ENCODE measurements around the gene XRCC1.

The XRCC1 gene

DNA sequence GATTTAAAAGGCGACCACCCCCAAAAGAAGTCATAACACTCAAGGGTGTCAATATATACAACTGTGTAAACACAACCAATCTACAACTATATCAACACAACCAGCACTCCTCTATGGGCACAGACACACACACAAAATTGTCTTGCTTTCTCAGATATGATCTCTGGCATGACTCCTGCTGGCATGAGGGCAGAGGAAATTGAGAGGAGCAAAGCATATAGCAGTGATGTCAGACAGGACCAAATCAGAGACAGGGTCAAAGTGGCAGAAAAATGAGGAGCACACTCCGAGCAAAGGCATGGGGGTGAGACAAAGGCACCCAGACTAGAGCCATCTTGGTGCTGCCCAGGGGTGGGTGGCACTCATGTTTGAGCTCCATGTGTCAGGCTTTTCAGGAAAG, 11.0 kb upstream of the XRCC1 start:
- in situ Hi-C loops (cut with MboI; ENCODE audit: low pct_unique_long_range_greater_than_20kb, low sequenced_read_pairs, unreplicated experiment): no loop called here
- DNase-seq (ENCODE audit: low spot score): no peak
- TF ChIP-seq, protein P1, sequence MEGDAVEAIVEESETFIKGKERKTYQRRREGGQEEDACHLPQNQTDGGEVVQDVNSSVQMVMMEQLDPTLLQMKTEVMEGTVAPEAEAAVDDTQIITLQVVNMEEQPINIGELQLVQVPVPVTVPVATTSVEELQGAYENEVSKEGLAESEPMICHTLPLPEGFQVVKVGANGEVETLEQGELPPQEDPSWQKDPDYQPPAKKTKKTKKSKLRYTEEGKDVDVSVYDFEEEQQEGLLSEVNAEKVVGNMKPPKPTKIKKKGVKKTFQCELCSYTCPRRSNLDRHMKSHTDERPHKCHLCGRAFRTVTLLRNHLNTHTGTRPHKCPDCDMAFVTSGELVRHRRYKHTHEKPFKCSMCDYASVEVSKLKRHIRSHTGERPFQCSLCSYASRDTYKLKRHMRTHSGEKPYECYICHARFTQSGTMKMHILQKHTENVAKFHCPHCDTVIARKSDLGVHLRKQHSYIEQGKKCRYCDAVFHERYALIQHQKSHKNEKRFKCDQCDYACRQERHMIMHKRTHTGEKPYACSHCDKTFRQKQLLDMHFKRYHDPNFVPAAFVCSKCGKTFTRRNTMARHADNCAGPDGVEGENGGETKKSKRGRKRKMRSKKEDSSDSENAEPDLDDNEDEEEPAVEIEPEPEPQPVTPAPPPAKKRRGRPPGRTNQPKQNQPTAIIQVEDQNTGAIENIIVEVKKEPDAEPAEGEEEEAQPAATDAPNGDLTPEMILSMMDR (IDR thresholded peaks at IDR 0.05; ENCODE audit: extremely low read depth, insufficient read depth, missing control alignments): no peak

DNA sequence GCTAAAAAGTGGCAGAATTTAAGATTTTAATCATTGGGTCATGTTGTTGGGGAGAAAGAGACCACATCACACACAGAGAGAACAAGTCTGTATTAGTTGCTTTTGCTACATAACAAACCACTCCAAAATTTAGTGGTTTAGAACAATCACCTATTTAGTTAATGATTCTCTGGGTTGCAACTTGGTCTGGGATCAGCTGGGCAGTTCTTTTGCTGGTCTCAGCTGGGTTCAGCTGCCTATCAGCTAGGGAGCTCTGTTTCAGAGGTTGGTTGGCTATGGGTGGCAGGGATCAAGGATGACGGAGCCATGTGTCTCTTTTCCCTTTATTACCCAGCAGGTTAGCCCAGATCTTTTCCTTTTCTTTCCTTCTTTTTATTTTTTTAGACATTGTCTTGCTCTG, 9.2 kb upstream of the XRCC1 start:
- TF ChIP-seq, protein P1 (IDR thresholded peaks at IDR 0.05; ENCODE audit: extremely low read depth, insufficient read depth, missing control alignments): no peak
- no peak for DNase-seq (ENCODE audit: low spot score)
- in situ Hi-C loops (cut with MboI; ENCODE audit: low pct_unique_long_range_greater_than_20kb, low sequenced_read_pairs, unreplicated experiment): no loop called here

GRCh38 chr19:43582495-43582894, 7.2 kb upstream of the XRCC1 start:
- TF ChIP-seq, protein P1 (IDR thresholded peaks at IDR 0.05; ENCODE audit: extremely low read depth, insufficient read depth, missing control alignments): no peak
- in situ Hi-C loops (cut with MboI; ENCODE audit: low pct_unique_long_range_greater_than_20kb, low sequenced_read_pairs, unreplicated experiment): no loop called here
- DNase-seq (ENCODE audit: low spot score): no peak

- no peak for DNase-seq (ENCODE audit: low spot score)
- in situ Hi-C loops (cut with MboI; ENCODE audit: low pct_unique_long_range_greater_than_20kb, low sequenced_read_pairs, unreplicated experiment): no loop called here
- TF ChIP-seq, protein P1 (IDR thresholded peaks at IDR 0.05; ENCODE audit: extremely low read depth, insufficient read depth, missing control alignments): no peak
These were observed 6.1 kb upstream of the XRCC1 start for GRCh38 chr19:43581467-43581866.

DNA sequence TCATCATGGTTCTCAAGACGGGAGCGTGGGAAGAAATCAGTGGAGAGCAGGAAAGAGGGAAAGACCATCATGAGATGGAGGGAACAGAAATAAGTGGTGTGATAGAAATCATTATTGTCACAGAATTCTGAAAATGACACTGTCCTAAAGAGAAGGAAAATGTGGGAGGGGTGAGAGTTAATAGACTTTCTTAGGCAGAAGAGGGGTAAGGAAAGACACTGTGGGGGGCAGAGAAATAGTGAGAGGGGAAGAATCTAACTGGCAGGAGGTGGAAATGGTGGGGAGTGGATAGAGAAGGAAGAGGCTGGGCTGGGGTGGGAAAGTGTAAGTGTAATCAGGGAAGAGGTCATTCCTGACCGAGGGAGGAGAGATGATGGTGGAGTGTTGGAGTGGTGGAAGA, 3.5 kb upstream of the XRCC1 start:
- in situ Hi-C loops (cut with MboI; ENCODE audit: low pct_unique_long_range_greater_than_20kb, low sequenced_read_pairs, unreplicated experiment): no loop called here
- TF ChIP-seq, protein P1 (IDR thresholded peaks at IDR 0.05; ENCODE audit: extremely low read depth, insufficient read depth, missing control alignments): no peak
- DNase-seq (ENCODE audit: low spot score): no peak

DNA sequence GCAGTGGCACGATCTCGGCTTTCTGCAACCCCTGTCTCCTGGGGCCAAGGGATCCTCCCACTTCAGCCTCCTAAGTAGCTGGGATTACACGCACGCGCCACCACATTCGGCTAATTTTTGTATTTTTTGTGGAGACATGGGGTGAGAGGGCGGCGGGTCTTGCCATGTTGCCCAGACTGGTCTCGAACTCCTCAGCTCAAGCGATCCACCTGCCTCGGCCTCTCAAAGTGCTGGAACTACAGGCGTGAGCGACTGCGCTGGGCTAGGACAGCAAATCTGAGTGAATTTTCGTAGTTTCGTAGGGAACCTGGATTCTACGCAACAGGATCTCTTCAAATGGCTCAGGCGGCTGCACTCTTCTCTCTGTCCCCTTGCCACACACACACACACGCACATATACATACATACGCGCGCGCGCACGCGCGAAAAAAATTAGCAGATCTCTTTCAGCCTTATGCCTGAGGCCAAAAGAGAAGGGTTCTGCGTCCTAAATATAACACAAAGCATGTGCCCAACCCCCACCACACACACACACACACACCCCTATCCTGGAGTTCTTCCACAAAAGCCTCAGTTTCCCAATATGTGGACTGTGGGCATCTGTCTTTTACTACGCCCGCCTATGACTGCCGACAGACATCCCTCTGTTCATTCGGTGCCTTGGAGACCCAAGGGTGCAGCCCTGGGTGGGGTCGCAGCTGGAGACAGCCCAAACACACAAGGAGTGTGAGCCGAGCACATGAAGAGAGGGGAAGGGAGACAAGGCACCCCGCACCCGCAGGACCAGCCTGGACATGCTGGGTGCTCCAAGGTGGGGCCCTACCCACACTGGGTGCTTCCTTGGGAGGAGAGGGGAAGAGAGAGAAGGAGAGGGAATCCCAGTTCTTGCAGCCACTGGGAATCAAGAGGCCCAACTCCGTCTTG, 890 bp upstream of the XRCC1 start:
- TF ChIP-seq, protein P1 (IDR thresholded peaks at IDR 0.05; ENCODE audit: extremely low read depth, insufficient read depth, missing control alignments): no peak
- in situ Hi-C loops (cut with MboI; ENCODE audit: low pct_unique_long_range_greater_than_20kb, low sequenced_read_pairs, unreplicated experiment): no loop called here
- no peak for DNase-seq (ENCODE audit: low spot score)
